ENCODE measurements around the gene TRAF2.

DNA sequence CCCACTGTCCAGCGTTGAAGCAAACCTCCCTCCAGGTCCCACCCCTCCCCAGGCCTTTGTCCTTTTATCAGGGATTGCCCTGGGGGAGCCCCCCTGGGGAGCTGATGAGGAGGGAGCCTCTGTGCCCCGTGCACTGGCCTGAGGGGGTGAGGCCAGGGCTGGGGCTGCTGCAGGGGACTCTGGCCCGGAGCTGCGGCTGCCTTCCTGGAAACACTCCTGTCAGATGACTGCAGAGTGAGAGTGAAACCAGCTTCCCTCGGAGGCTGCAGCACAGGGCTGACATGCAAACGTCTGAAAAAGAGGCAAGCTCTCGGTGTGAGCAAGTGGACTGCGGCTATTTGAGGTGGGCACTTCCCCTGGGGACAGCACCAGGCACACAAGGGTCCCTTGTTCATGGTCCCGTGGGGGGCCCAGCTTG, 4.6 kb upstream of the TRAF2 start:
- TF ChIP-seq POLR2A (IDR thresholded peaks at IDR 0.05; ENCODE audit: low read depth, low read length) = no peak
- TF ChIP-seq POLR2AphosphoS5 (IDR thresholded peaks at IDR 0.05; ENCODE audit: low read depth, low read length) = no peak
- no peak for TF ChIP-seq TAF1 (IDR thresholded peaks at IDR 0.05; ENCODE audit: low read depth, low read length)
- no peak for TF ChIP-seq SPI1 (IDR thresholded peaks at IDR 0.05; ENCODE audit: low read depth, low read length)
- 0 out of 2 replicates have a peak, but pooled peaks have one; percentile 36 for TF ChIP-seq POU2F2 (IDR thresholded peaks at IDR 0.05; ENCODE audit: low read depth, low read length)
- no peak for TF ChIP-seq PAX5 (IDR thresholded peaks at IDR 0.05; ENCODE audit: insufficient read depth, low read length, severe bottlenecking)
